Aorta (tissue), 5 donors: ENCODE results near the gene OPRD1. TPM values are rescaled to one million over a fixed set of nuclear protein-coding genes. Genes with fewer than 3 reads are reported as not detected.

Source experiments
- ATAC-seq: fragments of 200-7000 bp; cut with Tn5 transposase; one replicate; pipeline ENCODE4 v1.9.1; 2022; ENCODE audit warnings: moderate library complexity; ENCODE audit not compliant: low FRiP score
- DNase-seq, 2 donors: peaks; one replicate each; pipeline ENCODE4 v3.0.0-alpha.2; 2020
- H3K27ac ChIP-seq, 2 donors: one replicate each; pipeline ENCODE4 v1.5.1; 2013; ENCODE audit warnings: low read length in 2 of 2, mild to moderate bottlenecking in 2 of 2, moderate library complexity in 2 of 2, control low read depth in 1 of 2, inconsistent platforms in 1 of 2, low read depth in 1 of 2
- H3K27me3 ChIP-seq, 2 donors: one replicate each; pipeline ENCODE4 v1.6.1; 2013; ENCODE audit warnings: control low read depth in 1 of 2, low read length in 1 of 2, mild to moderate bottlenecking in 1 of 2, moderate library complexity in 1 of 2; ENCODE audit not compliant: insufficient read depth in 2 of 2, control insufficient read depth in 1 of 2
- H3K36me3 ChIP-seq, 2 donors: one replicate each; pipeline ENCODE4 v1.6.1; 2013; ENCODE audit warnings: control low read depth in 1 of 2, low read length in 1 of 2, mild to moderate bottlenecking in 1 of 2; ENCODE audit not compliant: insufficient read depth in 2 of 2, control insufficient read depth in 1 of 2
- H3K4me1 ChIP-seq, 2 donors: one replicate each; pipeline ENCODE4 v1.6.1; 2013; ENCODE audit warnings: low read length in 2 of 2, control low read depth in 1 of 2, mild to moderate bottlenecking in 1 of 2, moderate library complexity in 1 of 2; ENCODE audit not compliant: insufficient read depth in 2 of 2, control insufficient read depth in 1 of 2
- H3K4me3 ChIP-seq, 2 donors: one replicate each; pipeline ENCODE4 v1.5.1; 2013; ENCODE audit warnings: low read length in 2 of 2, control low read depth in 1 of 2, mild to moderate bottlenecking in 1 of 2
- H3K9me3 ChIP-seq: one replicate; pipeline ENCODE4 v1.6.1; 2013; ENCODE audit warnings: mild to moderate bottlenecking, low read length; ENCODE audit not compliant: control insufficient read depth
- WGBS, 2 donors: extraction: QIAGEN DNeasy Blood & Tissue Kit; methylation state at CpG; one replicate each; pipeline ENCODE4 v1.1.7; 2013; 5-methylcytosine and 5-hydroxymethylcytosine counted together
- intact Hi-C, 2 donors: fragments of 100-400 bp; cut with DNase I; formaldehyde crosslinking; loops; one replicate each; pipeline versions ENCODE4 v1.14.2 to v1.15.0; 2022
- polyA plus RNA-seq, 2 donors: library from polyadenylated mRNA; stranded (reverse); fragments of 200-250 nt; gene quantifications; one replicate each; pipeline ENCODE4 v1.2.3, GENCODE V29; 2013
- total RNA-seq, 2 donors: library from RNA; stranded (reverse); fragmentation: NEBNext Ultra II Directional; extraction: Animal tissue kit (Norgen Biotek cat#: 25700); gene quantifications; one replicate each; pipeline ENCODE4 v1.2.1, GENCODE V29; 2021
- donor health status: healthy with polysubstance abuse.
- donor health status: Bipolar disorder and iron deficiency.
- donor health status: DM: no; HTN: no; CAD: no.
- donor health status: DM: no; HTN: no; CAD: no.
- donor health status: DM: yes; HTN: yes; CAD: no.

OPRD1 gene
- total and polyA plus RNA-seq, 4 donors: not detected

- WGBS, 2 donors: 28 to 29% methylated on average over 24 of the region's 24 CpGs
- no peaks in the 10 kb centered on the region for H3K9me3 ChIP-seq
Observed at GRCh38 chr1:28887835-28888682, 76.1 kb downstream of the OPRD1 start.

GRCh38 chr1:28888915-28889314, 76.9 kb downstream of the OPRD1 start:
- DNase-seq (no peak), ATAC-seq (no peak)
- H3K4me1 ChIP-seq: peaks cover 0 to 2% of the 10 kb centered on the region in 2 donors
- H3K27me3 ChIP-seq: no peaks in the 10 kb centered on the region
- H3K36me3 ChIP-seq: no peaks in the 10 kb centered on the region
- WGBS, 2 donors: 94 to 97% methylated on average over 7 of the region's 7 CpGs
- H3K27ac ChIP-seq: no peak overlapping the region
- H3K4me3 ChIP-seq: no peak overlapping the region
- no peaks in the 10 kb centered on the region for H3K9me3 ChIP-seq
- intact Hi-C loops: loop anchor here (5.0 to 10.0 kb wide), 2 partner anchors 233 to 374 kb away; partner anchors contain the start of gene TMEM200B (in 1 of the 2)

More at GRCh38 chr1:28887835-28888682, 76.1 kb downstream of the OPRD1 start:
- H3K27me3 ChIP-seq: no peaks in the 10 kb centered on the region
- no peaks in the 10 kb centered on the region for H3K36me3 ChIP-seq
- no peak overlapping the region for H3K27ac ChIP-seq
- H3K4me3 ChIP-seq: peak overlapping the region; percentile 88 to 93
- DNase-seq: peak in 1 of 2 donors; percentile 49
- ATAC-seq: no peak
- H3K4me1 ChIP-seq: peaks cover 0 to 2% of the 10 kb centered on the region in 2 donors
- intact Hi-C loops: loop anchor here (2.0 to 10.0 kb wide), 3 partner anchors 27 to 373 kb away; partner anchors contain the start of genes EPB41 (in 1 of the 2) and TMEM200B (in 1 of the 2)

GRCh38 chr1:28889357-28889756, 77.4 kb downstream of the OPRD1 start:
- Histone ChIP-seq H3K27me3 (no peaks in the 10 kb centered on the region), H3K4me3 (no peak overlapping the region), H3K9me3 (no peaks in the 10 kb centered on the region), H3K4me1 (peaks cover 0 to 2% of the 10 kb centered on the region in 2 donors), H3K36me3 (no peaks in the 10 kb centered on the region), H3K27ac (no peak overlapping the region)
- no peak for ATAC-seq
- DNase-seq: no peak
- WGBS, 2 donors: 66 to 67% methylated on average over 5 of the region's 5 CpGs
- intact Hi-C loops: loop anchor here (5.0 to 10.0 kb wide), 2 partner anchors 233 to 375 kb away; partner anchors contain the start of gene TMEM200B (in 1 of the 2)

GRCh38 chr1:28890435-28890834, 78.5 kb downstream of the OPRD1 start:
- no peak overlapping the region for H3K27ac ChIP-seq
- no peaks in the 10 kb centered on the region for H3K4me1 ChIP-seq
- ATAC-seq: no peak
- no peaks in the 10 kb centered on the region for H3K27me3 ChIP-seq
- no peak overlapping the region for H3K4me3 ChIP-seq
- no peaks in the 10 kb centered on the region for H3K9me3 ChIP-seq
- DNase-seq: no peak
- intact Hi-C loops: no loop called here
- H3K36me3 ChIP-seq: no peaks in the 10 kb centered on the region
- WGBS, 2 donors: 81 to 86% methylated on average over 8 of the region's 8 CpGs

GRCh38 chr1:28890836-28891235, 78.9 kb downstream of the OPRD1 start:
- DNase-seq (no peak), ATAC-seq (no peak)
- Histone ChIP-seq H3K4me3 (no peak overlapping the region), H3K36me3 (no peaks in the 10 kb centered on the region), H3K4me1 (no peaks in the 10 kb centered on the region), H3K27me3 (no peaks in the 10 kb centered on the region), H3K9me3 (no peaks in the 10 kb centered on the region), H3K27ac (no peak overlapping the region)
- intact Hi-C loops: no loop called here
- WGBS, 2 donors: 84 to 86% methylated on average over 2 of the region's 2 CpGs

- ATAC-seq: no peak
Observed at GRCh38 chr1:28891256-28891655, 79.3 kb downstream of the OPRD1 start.

GRCh38 chr1:28893403-28894102, 81.6 kb downstream of the OPRD1 start:
- Histone ChIP-seq H3K4me1 (no peaks in the 10 kb centered on the region), H3K9me3 (no peaks in the 10 kb centered on the region), H3K36me3 (no peaks in the 10 kb centered on the region), H3K27me3 (no peaks in the 10 kb centered on the region), H3K4me3 (no peak overlapping the region), H3K27ac (no peak overlapping the region)
- DNase-seq (no peak), ATAC-seq (no peak)
- WGBS, 2 donors: 74 to 75% methylated on average over 8 of the region's 8 CpGs
- intact Hi-C loops: no loop called here

More at GRCh38 chr1:28891256-28891655, 79.3 kb downstream of the OPRD1 start:
- WGBS, 2 donors: 85 to 86% methylated on average over 2 of the region's 2 CpGs
- Histone ChIP-seq H3K9me3 (no peaks in the 10 kb centered on the region), H3K27me3 (no peaks in the 10 kb centered on the region), H3K27ac (no peak overlapping the region), H3K4me3 (no peak overlapping the region), H3K4me1 (no peaks in the 10 kb centered on the region), H3K36me3 (no peaks in the 10 kb centered on the region)
- intact Hi-C loops: no loop called here
- no peak for DNase-seq

- intact Hi-C loops: no loop called here
- Histone ChIP-seq H3K27me3 (no peaks in the 10 kb centered on the region), H3K9me3 (no peaks in the 10 kb centered on the region), H3K27ac (no peak overlapping the region), H3K36me3 (no peaks in the 10 kb centered on the region), H3K4me3 (no peak overlapping the region), H3K4me1 (peaks cover 0 to 2% of the 10 kb centered on the region in 2 donors)
- 39 to 41% methylated on average over 2 of the region's 2 CpGs for WGBS, 2 donors
- DNase-seq (no peak), ATAC-seq (no peak)
Observed at GRCh38 chr1:28894785-28895184, 82.8 kb downstream of the OPRD1 start.
